Sigmoid colon (tissue), 3 donors: ENCODE results near the gene HIVEP3.

Experiments
- CTCF ChIP-seq, 4 experiments: fragments of 450-650 bp in 3 of 4; fragments of 200-600 bp in 1 of 4; IDR thresholded peaks; one replicate each; pipeline ENCODE4 v1.5.1; 2016 to 2019; ENCODE audit warnings: antibody characterized with exemption in 4 of 4, mild to moderate bottlenecking in 3 of 4, moderate library complexity in 2 of 4
- POLR2A ChIP-seq, 2 donors: fragments of 450-650 bp; IDR thresholded peaks; one replicate each; pipeline ENCODE4 v1.6.1; 2016; ENCODE audit warnings: antibody characterized with exemption in 2 of 2, mild to moderate bottlenecking in 2 of 2, moderate library complexity in 2 of 2

DNA sequence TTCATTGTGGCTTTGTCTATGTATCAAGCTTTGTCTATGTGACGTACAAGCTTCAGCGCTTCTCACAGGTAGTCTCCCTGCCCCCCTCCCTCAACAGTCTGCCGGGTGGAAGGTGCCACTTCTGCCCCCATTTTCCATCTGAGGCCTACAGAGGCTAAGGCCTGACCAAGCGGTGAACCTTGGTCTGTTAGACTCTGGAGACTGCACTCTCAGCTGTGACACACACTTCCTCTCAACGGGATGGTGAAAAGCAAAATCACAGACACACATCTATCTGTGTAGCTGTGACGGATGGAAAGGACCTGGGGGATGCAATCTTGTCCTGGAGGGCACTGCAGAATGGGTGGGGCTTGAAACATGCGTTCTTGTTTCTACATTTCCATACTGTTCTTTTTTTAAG, 281.4 kb downstream of the HIVEP3 start:
- TF ChIP-seq CTCF (IDR thresholded peaks at IDR 0.05) (no peak), POLR2A (IDR thresholded peaks at IDR 0.05) (no peak)
